ENCODE data around the gene TATDN2. TPM values are rescaled to one million over a fixed set of nuclear protein-coding genes. Genes with fewer than 3 reads are reported as not detected.
"Not testable (repeated sequence)": the region's sequence is repeated elsewhere in the genome, so short reads cannot be mapped to it uniquely, and the experiment has no call there.

The TATDN2 gene
- total and polyA plus RNA-seq, 4 experiments from 2014 or later, result 8.4 to 79.3 (median 48.1) TPM

- Mint-ChIP-seq H3K4me1 (peaks cover 37 to 94% (median 62%) of the 10 kb centered on the region in 4 donors), H3K36me3 (peaks cover 42 to 69% of the 10 kb centered on the region in 2 donors), H3K27ac (peak overlapping the region in 3 of 7 donors; percentile 5 to 77 (median 19)), H3K4me3 (peak overlapping the region in 5 of 8 donors; percentile 1 to 75 (median 32))
- POLR2A ChIA-PET (ENCODE audit: partially characterized antibody); CTCF ChIA-PET (ENCODE audit: partially characterized antibody); H3K9me3 ChIP-seq (ENCODE audit: control insufficient read depth in 1 of 2, low read length in 2 of 2); H3K4me3 ChIP-seq (ENCODE audit: low read length in 2 of 2); H3K9me3 Mint-ChIP-seq; DNase-seq; intact Hi-C loops (cut with micrococcal nuclease); H3K27me3 ChIP-seq (ENCODE audit: insufficient read depth, low read length); H3K27me3 Mint-ChIP-seq; H3K27ac ChIP-seq (ENCODE audit: low read depth, low read length): not testable (repeated sequence)
- peaks cover 36% of the 10 kb centered on the region for H3K36me3 ChIP-seq (ENCODE audit: insufficient read depth, low read length)
- peaks cover 78% of the 10 kb centered on the region for H3K4me1 ChIP-seq (ENCODE audit: insufficient read depth, low read length)
Measured at GRCh38 chr3:10266936-10267335, 18.7 kb downstream of the TATDN2 start.

GRCh38 chr3:10268116-10268515 is 19.9 kb downstream of the TATDN2 start:
- peaks cover 36% of the 10 kb centered on the region for H3K36me3 ChIP-seq (ENCODE audit: insufficient read depth, low read length)
- Mint-ChIP-seq H3K36me3 (peaks cover 41 to 68% of the 10 kb centered on the region in 2 donors), H3K4me3 (no peak overlapping the region), H3K27ac (peak overlapping the region in 3 of 7 donors; percentile 6 to 48 (median 19)), H3K27me3 (no peaks in the 10 kb centered on the region), H3K9me3 (no peaks in the 10 kb centered on the region), H3K4me1 (peaks cover 36 to 89% (median 60%) of the 10 kb centered on the region in 4 donors)
- intact Hi-C loops (cut with micrococcal nuclease), result no loop called here
- no peak overlapping the region for H3K4me3 ChIP-seq (ENCODE audit: low read length in 2 of 2)
- no peak for DNase-seq
- peaks cover 71% of the 10 kb centered on the region for H3K4me1 ChIP-seq (ENCODE audit: insufficient read depth, low read length)
- H3K27me3 ChIP-seq (ENCODE audit: insufficient read depth, low read length), result no peaks in the 10 kb centered on the region
- no peaks in the 10 kb centered on the region for H3K9me3 ChIP-seq (ENCODE audit: control insufficient read depth in 1 of 2, low read length in 2 of 2)
- POLR2A ChIA-PET (ENCODE audit: partially characterized antibody), result interaction anchor here (0.5 to 1.3 kb wide), 3 partner anchors 18 to 26 kb away, joined by 3 read pairs; no protein-coding TSS in a partner anchor
- H3K27ac ChIP-seq (ENCODE audit: low read depth, low read length), result no peak overlapping the region
- CTCF ChIA-PET (ENCODE audit: partially characterized antibody), result no interaction called here

- DNase-seq, result no peak
- H3K27ac Mint-ChIP-seq, result peak overlapping the region in 6 of 7 donors; percentile 3 to 57 (median 41)
- Histone ChIP-seq H3K4me1 (ENCODE audit: insufficient read depth, low read length) (peaks cover 71% of the 10 kb centered on the region), H3K27ac (ENCODE audit: low read depth, low read length) (no peak overlapping the region), H3K27me3 (ENCODE audit: insufficient read depth, low read length) (no peaks in the 10 kb centered on the region), H3K4me3 (ENCODE audit: low read length in 2 of 2) (no peak overlapping the region), H3K9me3 (ENCODE audit: control insufficient read depth in 1 of 2, low read length in 2 of 2) (no peaks in the 10 kb centered on the region), H3K36me3 (ENCODE audit: insufficient read depth, low read length) (peaks cover 41% of the 10 kb centered on the region)
- H3K4me1 Mint-ChIP-seq, result peaks cover 34 to 89% (median 60%) of the 10 kb centered on the region in 4 donors
- H3K27me3 Mint-ChIP-seq, result no peaks in the 10 kb centered on the region
- H3K9me3 Mint-ChIP-seq, result no peaks in the 10 kb centered on the region
- intact Hi-C loops (cut with micrococcal nuclease), result no loop called here
- ChIA-PET CTCF (ENCODE audit: partially characterized antibody) (interaction anchor here (2.6 kb wide), 1 partner anchor 14 kb away, joined by 8 read pairs; no protein-coding TSS in a partner anchor), POLR2A (ENCODE audit: partially characterized antibody) (interaction anchor here (1.1 to 1.8 kb wide), 3 partner anchors 10 to 27 kb away, joined by 3 to 4 read pairs (median 3); no protein-coding TSS in a partner anchor)
- H3K36me3 Mint-ChIP-seq, result peaks cover 41 to 66% of the 10 kb centered on the region in 2 donors
- no peak overlapping the region for H3K4me3 Mint-ChIP-seq
Measured at GRCh38 chr3:10268930-10269329, 20.7 kb downstream of the TATDN2 start.

GRCh38 chr3:10269443-10269842 is 21.2 kb downstream of the TATDN2 start:
- Histone ChIP-seq H3K36me3 (ENCODE audit: insufficient read depth, low read length) (peaks cover 41% of the 10 kb centered on the region), H3K9me3 (ENCODE audit: control insufficient read depth in 1 of 2, low read length in 2 of 2) (no peaks in the 10 kb centered on the region), H3K4me3 (ENCODE audit: low read length in 2 of 2) (no peak overlapping the region), H3K27me3 (ENCODE audit: insufficient read depth, low read length) (no peaks in the 10 kb centered on the region), H3K27ac (ENCODE audit: low read depth, low read length) (no peak overlapping the region), H3K4me1 (ENCODE audit: insufficient read depth, low read length) (peaks cover 71% of the 10 kb centered on the region)
- Mint-ChIP-seq H3K9me3 (no peaks in the 10 kb centered on the region), H3K27ac (peak overlapping the region in 4 of 7 donors; percentile 3 to 57 (median 38)), H3K27me3 (no peaks in the 10 kb centered on the region), H3K36me3 (peaks cover 37 to 68% of the 10 kb centered on the region in 2 donors), H3K4me3 (no peak overlapping the region), H3K4me1 (peaks cover 36 to 89% (median 60%) of the 10 kb centered on the region in 4 donors)
- POLR2A ChIA-PET (ENCODE audit: partially characterized antibody), result interaction anchor here (1.3 to 1.8 kb wide), 2 partner anchors 10 to 22 kb away, joined by 4 to 5 read pairs; partner anchors contain the start of gene TATDN2
- intact Hi-C loops (cut with micrococcal nuclease), result no loop called here
- DNase-seq, result no peak
- CTCF ChIA-PET (ENCODE audit: partially characterized antibody), result interaction anchor here (2.6 kb wide), 1 partner anchor 14 kb away, joined by 8 read pairs; no protein-coding TSS in a partner anchor

GRCh38 chr3:10272476-10272875 is 24.2 kb downstream of the TATDN2 start:
- Mint-ChIP-seq H3K36me3 (peaks cover 19 to 73% of the 10 kb centered on the region in 2 donors), H3K27ac (peak overlapping the region in 1 of 7 donors; percentile 79), H3K4me1 (peaks cover 24 to 77% (median 52%) of the 10 kb centered on the region in 4 donors)
- H3K27ac ChIP-seq (ENCODE audit: low read depth, low read length); H3K27me3 Mint-ChIP-seq; H3K9me3 Mint-ChIP-seq; H3K27me3 ChIP-seq (ENCODE audit: insufficient read depth, low read length); H3K4me3 Mint-ChIP-seq; H3K9me3 ChIP-seq (ENCODE audit: control insufficient read depth in 1 of 2, low read length in 2 of 2); H3K4me3 ChIP-seq (ENCODE audit: low read length in 2 of 2); intact Hi-C loops (cut with micrococcal nuclease); DNase-seq: not testable (repeated sequence)
- POLR2A ChIA-PET (ENCODE audit: partially characterized antibody), result interaction anchor here (0.9 kb wide), 1 partner anchor 9 kb away, joined by 4 read pairs; no protein-coding TSS in a partner anchor
- CTCF ChIA-PET (ENCODE audit: partially characterized antibody), result interaction anchor here (0.8 to 1.5 kb wide), 2 partner anchors 9 to 49 kb away, joined by 3 to 5 read pairs; no protein-coding TSS in a partner anchor
- H3K4me1 ChIP-seq (ENCODE audit: insufficient read depth, low read length), result peaks cover 59% of the 10 kb centered on the region
- peaks cover 47% of the 10 kb centered on the region for H3K36me3 ChIP-seq (ENCODE audit: insufficient read depth, low read length)

- Mint-ChIP-seq H3K9me3 (no peaks in the 10 kb centered on the region), H3K27ac (peak overlapping the region; percentile 37 to 87 (median 78)), H3K4me3 (peak overlapping the region in 7 of 8 donors; percentile 26 to 71 (median 55)), H3K4me1 (peaks cover 24 to 74% (median 48%) of the 10 kb centered on the region in 4 donors), H3K36me3 (peaks cover 19 to 75% of the 10 kb centered on the region in 2 donors), H3K27me3 (no peaks in the 10 kb centered on the region)
- Histone ChIP-seq H3K36me3 (ENCODE audit: insufficient read depth, low read length) (peaks cover 51% of the 10 kb centered on the region), H3K4me3 (ENCODE audit: low read length in 2 of 2) (no peak overlapping the region), H3K27ac (ENCODE audit: low read depth, low read length) (no peak overlapping the region), H3K9me3 (ENCODE audit: control insufficient read depth in 1 of 2, low read length in 2 of 2) (no peaks in the 10 kb centered on the region), H3K27me3 (ENCODE audit: insufficient read depth, low read length) (no peaks in the 10 kb centered on the region), H3K4me1 (ENCODE audit: insufficient read depth, low read length) (peaks cover 54% of the 10 kb centered on the region)
- no peak for DNase-seq
- ChIA-PET CTCF (ENCODE audit: partially characterized antibody) (interaction anchor here (1.5 kb wide), 1 partner anchor 10 kb away, joined by 5 read pairs; no protein-coding TSS in a partner anchor), POLR2A (ENCODE audit: partially characterized antibody) (interaction anchor here (0.9 to 2.0 kb wide), 2 partner anchors 9 to 10 kb away, joined by 4 to 6 read pairs; no protein-coding TSS in a partner anchor)
- intact Hi-C loops (cut with micrococcal nuclease), result no loop called here
Measured at GRCh38 chr3:10272977-10273376, 24.7 kb downstream of the TATDN2 start.

- Histone ChIP-seq H3K36me3 (ENCODE audit: insufficient read depth, low read length) (peaks cover 51% of the 10 kb centered on the region), H3K9me3 (ENCODE audit: control insufficient read depth in 1 of 2, low read length in 2 of 2) (no peaks in the 10 kb centered on the region), H3K4me3 (ENCODE audit: low read length in 2 of 2) (no peak overlapping the region), H3K27ac (ENCODE audit: low read depth, low read length) (no peak overlapping the region), H3K4me1 (ENCODE audit: insufficient read depth, low read length) (peaks cover 46% of the 10 kb centered on the region), H3K27me3 (ENCODE audit: insufficient read depth, low read length) (no peaks in the 10 kb centered on the region)
- H3K36me3 Mint-ChIP-seq, result peaks cover 23 to 76% of the 10 kb centered on the region in 2 donors
- intact Hi-C loops (cut with micrococcal nuclease), result no loop called here
- DNase-seq, result no peak
- peak overlapping the region; percentile 68 to 87 (median 79) for H3K27ac Mint-ChIP-seq
- H3K9me3 Mint-ChIP-seq, result no peaks in the 10 kb centered on the region
- H3K4me3 Mint-ChIP-seq, result peak overlapping the region in 7 of 8 donors; percentile 26 to 71 (median 58)
- ChIA-PET POLR2A (ENCODE audit: partially characterized antibody) (interaction anchor here (2.0 kb wide), 1 partner anchor 10 kb away, joined by 6 read pairs; no protein-coding TSS in a partner anchor), CTCF (ENCODE audit: partially characterized antibody) (interaction anchor here (0.8 to 3.2 kb wide), 3 partner anchors 10 to 341 kb away, joined by 3 to 16 read pairs (median 3); partner anchors contain the start of gene CRELD1)
- H3K4me1 Mint-ChIP-seq, result peaks cover 24 to 68% (median 44%) of the 10 kb centered on the region in 4 donors
- no peaks in the 10 kb centered on the region for H3K27me3 Mint-ChIP-seq
Measured at GRCh38 chr3:10273702-10274305, 25.5 kb downstream of the TATDN2 start.

All from CD4-positive, alpha-beta memory T cell (primary cell).